ENCODE measurements around the gene MYO10.
"Not testable (repeated sequence)": the region's sequence is repeated elsewhere in the genome, so short reads cannot be mapped to it uniquely, and the experiment has no call there.

Gene MYO10

GRCh38 chr5:16656561-16657191 lies 279.4 kb downstream of the MYO10 start:
- Histone ChIP-seq H2AFZ (ENCODE audit: low read depth, low read length) (no peak overlapping the region), H3K27me3 (ENCODE audit: insufficient read depth, low read length, poor library complexity) (no peaks in the 10 kb centered on the region), H3K27ac (ENCODE audit: low read length) (no peak overlapping the region), H3K4me1 (ENCODE audit: insufficient read depth, low read length) (no peaks in the 10 kb centered on the region), H3K4me3 (ENCODE audit: low read depth in 1 of 2, low read length in 2 of 2) (no peak overlapping the region), H4K20me1 (ENCODE audit: insufficient read depth, low read length) (no peaks in the 10 kb centered on the region), H3K4me2 (ENCODE audit: insufficient read depth, low read length) (no peak overlapping the region), H3K9ac (ENCODE audit: low read depth, low read length) (no peak overlapping the region), H3K9me3 (ENCODE audit: insufficient read depth, low read length, severe bottlenecking) (no peaks in the 10 kb centered on the region), H3K79me2 (ENCODE audit: insufficient read depth, low read length) (no peaks in the 10 kb centered on the region), H3K36me3 (ENCODE audit: insufficient read depth, low read length) (no peaks in the 10 kb centered on the region)
- TF ChIP-seq EZH2 (IDR thresholded peaks at IDR 0.05; ENCODE audit: borderline replicate concordance, low read depth, low read length, severe bottlenecking) = no peak
- TF ChIP-seq CTCF (IDR thresholded peaks at IDR 0.05; ENCODE audit: borderline replicate concordance, extremely low read depth, low read length, poor library complexity, severe bottlenecking) = no peak
- ATAC-seq (ENCODE audit: insufficient read depth, low read depth) (no peak), DNase-seq (no peak)

- DNase-seq (no peak), ATAC-seq (ENCODE audit: insufficient read depth, low read depth) (no peak)
- no peaks in the 10 kb centered on the region for H3K9me3 ChIP-seq (ENCODE audit: insufficient read depth, low read length, severe bottlenecking)
- no peak overlapping the region for H3K27ac ChIP-seq (ENCODE audit: low read length)
- no peak overlapping the region for H3K4me3 ChIP-seq (ENCODE audit: low read depth in 1 of 2, low read length in 2 of 2)
- no peak overlapping the region for H3K4me2 ChIP-seq (ENCODE audit: insufficient read depth, low read length)
- no peaks in the 10 kb centered on the region for H3K27me3 ChIP-seq (ENCODE audit: insufficient read depth, low read length, poor library complexity)
- no peak overlapping the region for H2AFZ ChIP-seq (ENCODE audit: low read depth, low read length)
- H3K9ac ChIP-seq (ENCODE audit: low read depth, low read length) = no peak overlapping the region
- no peak for TF ChIP-seq CTCF (IDR thresholded peaks at IDR 0.05; ENCODE audit: borderline replicate concordance, extremely low read depth, low read length, poor library complexity, severe bottlenecking)
- no peak for TF ChIP-seq EZH2 (IDR thresholded peaks at IDR 0.05; ENCODE audit: borderline replicate concordance, low read depth, low read length, severe bottlenecking)
- no peaks in the 10 kb centered on the region for H3K79me2 ChIP-seq (ENCODE audit: insufficient read depth, low read length)
- no peaks in the 10 kb centered on the region for H4K20me1 ChIP-seq (ENCODE audit: insufficient read depth, low read length)
- no peaks in the 10 kb centered on the region for H3K4me1 ChIP-seq (ENCODE audit: insufficient read depth, low read length)
- no peaks in the 10 kb centered on the region for H3K36me3 ChIP-seq (ENCODE audit: insufficient read depth, low read length)
These were observed 281.3 kb downstream of the MYO10 start for GRCh38 chr5:16654647-16655334.

GRCh38 chr5:16648739-16649138 lies 287.3 kb downstream of the MYO10 start:
- not testable (repeated sequence) for H3K4me3 ChIP-seq (ENCODE audit: low read depth in 1 of 2, low read length in 2 of 2); ATAC-seq (ENCODE audit: insufficient read depth, low read depth); H3K9me3 ChIP-seq (ENCODE audit: insufficient read depth, low read length, severe bottlenecking)

GRCh38 chr5:16644301-16644889 lies 291.7 kb downstream of the MYO10 start:
- H3K4me2 ChIP-seq (ENCODE audit: insufficient read depth, low read length) = no peak overlapping the region
- H3K27ac ChIP-seq (ENCODE audit: low read length) = no peak overlapping the region
- no peaks in the 10 kb centered on the region for H3K4me1 ChIP-seq (ENCODE audit: insufficient read depth, low read length)
- no peak for TF ChIP-seq CTCF (IDR thresholded peaks at IDR 0.05; ENCODE audit: borderline replicate concordance, extremely low read depth, low read length, poor library complexity, severe bottlenecking)
- no peak for TF ChIP-seq EZH2 (IDR thresholded peaks at IDR 0.05; ENCODE audit: borderline replicate concordance, low read depth, low read length, severe bottlenecking)
- H3K27me3 ChIP-seq (ENCODE audit: insufficient read depth, low read length, poor library complexity) = no peaks in the 10 kb centered on the region
- no peaks in the 10 kb centered on the region for H3K79me2 ChIP-seq (ENCODE audit: insufficient read depth, low read length)
- DNase-seq = no peak
- no peak overlapping the region for H3K4me3 ChIP-seq (ENCODE audit: low read depth in 1 of 2, low read length in 2 of 2)
- no peaks in the 10 kb centered on the region for H4K20me1 ChIP-seq (ENCODE audit: insufficient read depth, low read length)
- H3K9me3 ChIP-seq (ENCODE audit: insufficient read depth, low read length, severe bottlenecking) = no peaks in the 10 kb centered on the region
- H3K36me3 ChIP-seq (ENCODE audit: insufficient read depth, low read length) = no peaks in the 10 kb centered on the region
- H3K9ac ChIP-seq (ENCODE audit: low read depth, low read length) = no peak overlapping the region
- no peak overlapping the region for H2AFZ ChIP-seq (ENCODE audit: low read depth, low read length)
- ATAC-seq (ENCODE audit: insufficient read depth, low read depth) = no peak

More at GRCh38 chr5:16648739-16649138, 287.3 kb downstream of the MYO10 start:
- DNase-seq; H2AFZ ChIP-seq (ENCODE audit: low read depth, low read length); H3K9ac ChIP-seq (ENCODE audit: low read depth, low read length); H3K27me3 ChIP-seq (ENCODE audit: insufficient read depth, low read length, poor library complexity); H3K27ac ChIP-seq (ENCODE audit: low read length); H3K4me2 ChIP-seq (ENCODE audit: insufficient read depth, low read length); H3K4me1 ChIP-seq (ENCODE audit: insufficient read depth, low read length); H3K36me3 ChIP-seq (ENCODE audit: insufficient read depth, low read length); H3K79me2 ChIP-seq (ENCODE audit: insufficient read depth, low read length); H4K20me1 ChIP-seq (ENCODE audit: insufficient read depth, low read length): not testable (repeated sequence)
